ENCODE measurements around the gene HTR3E.

GRCh38 chr3:184145751-184146270 lies 48.9 kb downstream of the HTR3E start:
- TF ChIP-seq IRF2 (CRISPR knock-in tag; IDR thresholded peaks at IDR 0.05; ENCODE audit: borderline replicate concordance, low read depth): no peak
- no peak for TF ChIP-seq CTCF (IDR thresholded peaks at IDR 0.05)
- TF ChIP-seq E2F1 (CRISPR knock-in tag; IDR thresholded peaks at IDR 0.05): no peak
- no peak for TF ChIP-seq ZNF263 (CRISPR knock-in tag; IDR thresholded peaks at IDR 0.05; ENCODE audit: low read depth)
- no peak for TF ChIP-seq MXD4 (CRISPR knock-in tag; IDR thresholded peaks at IDR 0.05; ENCODE audit: borderline replicate concordance)
- no peak for TF ChIP-seq GRHL2 (CRISPR knock-in tag; IDR thresholded peaks at IDR 0.05; ENCODE audit: insufficient replicate concordance, severe bottlenecking)
- no peak for TF ChIP-seq SMAD4 (CRISPR knock-in tag; IDR thresholded peaks at IDR 0.05)
- no peak for TF ChIP-seq PRDM15 (CRISPR knock-in tag; IDR thresholded peaks at IDR 0.05)
- no peak for TF ChIP-seq ZNF138 (CRISPR knock-in tag; conservative IDR thresholded peaks at IDR 0.05)
- no peak for TF ChIP-seq ATF1 (CRISPR knock-in tag; IDR thresholded peaks at IDR 0.05)
- no peak for TF ChIP-seq CREB1 (CRISPR knock-in tag; IDR thresholded peaks at IDR 0.05)
- TF ChIP-seq ZNF121 (CRISPR knock-in tag; IDR thresholded peaks at IDR 0.05): no peak
- TF ChIP-seq IRF1 (CRISPR knock-in tag; IDR thresholded peaks at IDR 0.05): no peak
